Left kidney (tissue), 2 donors: ENCODE data around the gene BATF2. TPM values are rescaled to one million over a fixed set of nuclear protein-coding genes. Genes with fewer than 3 reads are reported as not detected.
"Not testable (repeated sequence)": the region's sequence is repeated elsewhere in the genome, so short reads cannot be mapped to it uniquely, and the experiment has no call there.

Experiments used
- DNase-seq: peaks from one replicate; pipeline ENCODE4 v3.0.0-alpha.2; 2013
- polyA plus RNA-seq: library from polyadenylated mRNA; unstranded; fragments of 120-200 nt; gene quantifications from one replicate; pipeline ENCODE4 v1.2.1, GENCODE V29; 2013; ENCODE audit not compliant: insufficient read length

Gene BATF2
- polyA plus RNA-seq, 1 donor: 3.2 TPM

DNA sequence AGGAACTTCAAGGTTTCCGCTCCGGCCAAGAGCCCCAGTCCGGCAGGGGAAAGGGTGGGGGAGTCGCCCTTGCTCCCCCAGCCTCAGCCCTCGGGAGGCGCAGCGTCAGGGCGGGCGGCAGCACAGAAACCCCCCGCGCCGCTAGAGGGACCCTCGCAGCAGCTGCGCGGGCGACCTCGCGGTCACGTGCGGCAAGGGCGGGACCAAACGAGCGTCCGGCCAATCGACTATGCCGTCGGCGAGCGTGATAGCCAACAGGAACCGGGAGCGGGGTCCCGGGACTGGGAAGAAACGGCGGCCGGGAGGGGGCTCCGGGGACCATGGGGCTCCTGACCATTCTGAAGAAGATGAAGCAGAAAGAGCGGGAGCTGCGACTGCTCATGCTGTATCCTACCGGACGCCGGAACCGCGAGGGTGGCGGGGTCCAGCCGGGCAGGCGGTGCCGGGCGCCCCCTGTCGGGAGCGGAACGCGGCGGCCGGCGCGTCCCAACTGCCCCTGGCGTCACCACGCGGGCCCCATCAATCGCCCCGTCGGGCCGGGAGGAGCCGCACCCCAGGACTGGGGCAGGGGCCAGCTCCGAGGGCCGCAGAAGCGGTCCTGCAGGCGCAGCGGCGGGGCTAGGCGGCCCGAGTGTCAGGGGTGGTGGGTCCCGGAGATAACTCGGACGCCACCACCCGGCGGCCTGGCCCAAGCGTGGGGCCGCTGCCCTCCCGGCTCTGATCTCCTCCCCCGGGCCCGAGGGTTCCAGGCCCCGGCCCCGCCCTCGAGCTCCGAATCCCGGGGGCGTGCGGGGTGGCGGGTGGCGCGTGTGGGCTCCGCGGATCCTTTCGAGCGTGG, 17.3 kb upstream of the BATF2 start, which contains the start of gene ARL2:
Gene ARL2, plus strand, starts transcription at position 273 of the 838 bp plus-strand sequence. Its CDS starts 48 bp downstream, at position 321.
- peak; percentile 92 for DNase-seq

GRCh38 chr11:65013130-65013887, 16.5 kb upstream of the BATF2 start:
- DNase-seq: peak; percentile 90

GRCh38 chr11:65008873-65009272, 12.1 kb upstream of the BATF2 start:
- no peak for DNase-seq

GRCh38 chr11:65008016-65008415, 11.2 kb upstream of the BATF2 start:
- DNase-seq: no peak

DNA sequence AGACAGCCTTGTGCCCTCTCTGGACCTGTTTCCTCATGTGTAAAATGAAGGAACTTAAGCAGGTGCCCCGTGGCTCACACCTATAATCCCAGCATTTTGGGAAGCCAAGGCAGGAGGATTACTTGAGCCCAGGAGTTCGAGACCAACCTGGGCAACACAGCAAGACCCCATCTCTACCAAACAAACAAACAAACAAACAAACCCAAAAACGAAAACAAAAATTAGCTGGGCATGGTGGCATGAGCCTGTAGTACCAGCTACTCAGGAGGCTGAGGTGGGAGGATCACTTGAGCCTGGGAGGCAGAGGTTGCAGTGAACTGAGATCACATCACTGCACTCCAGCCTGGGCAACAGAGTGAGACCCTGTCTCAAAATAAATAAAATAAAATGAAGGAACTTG, 7.2 kb upstream of the BATF2 start:
- DNase-seq: not testable (repeated sequence)

GRCh38 chr11:65003282-65003681, 6.5 kb upstream of the BATF2 start:
- no peak for DNase-seq

- no peak for DNase-seq
These were observed 5.9 kb upstream of the BATF2 start for GRCh38 chr11:65002706-65003105.

DNA sequence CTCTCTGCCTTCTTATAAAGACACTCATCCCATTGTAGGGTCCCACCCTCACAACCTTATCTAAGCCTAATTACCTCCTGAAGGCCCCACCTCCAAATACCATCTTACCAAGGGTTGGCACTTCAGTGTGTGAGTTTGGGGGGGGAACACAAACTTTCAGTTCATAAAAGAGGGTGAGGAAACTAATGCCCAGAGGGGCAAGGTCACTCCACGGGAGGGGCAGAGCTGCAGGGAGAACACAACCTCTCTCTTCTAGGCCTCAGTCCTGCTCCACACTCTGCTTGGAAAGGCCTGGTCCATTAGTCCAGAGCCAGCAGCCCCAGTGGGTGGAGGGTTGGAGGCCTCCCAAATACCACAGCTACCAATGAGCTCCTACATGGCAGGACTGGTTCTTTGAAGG, 2.7 kb upstream of the BATF2 start:
- DNase-seq: no peak

DNA sequence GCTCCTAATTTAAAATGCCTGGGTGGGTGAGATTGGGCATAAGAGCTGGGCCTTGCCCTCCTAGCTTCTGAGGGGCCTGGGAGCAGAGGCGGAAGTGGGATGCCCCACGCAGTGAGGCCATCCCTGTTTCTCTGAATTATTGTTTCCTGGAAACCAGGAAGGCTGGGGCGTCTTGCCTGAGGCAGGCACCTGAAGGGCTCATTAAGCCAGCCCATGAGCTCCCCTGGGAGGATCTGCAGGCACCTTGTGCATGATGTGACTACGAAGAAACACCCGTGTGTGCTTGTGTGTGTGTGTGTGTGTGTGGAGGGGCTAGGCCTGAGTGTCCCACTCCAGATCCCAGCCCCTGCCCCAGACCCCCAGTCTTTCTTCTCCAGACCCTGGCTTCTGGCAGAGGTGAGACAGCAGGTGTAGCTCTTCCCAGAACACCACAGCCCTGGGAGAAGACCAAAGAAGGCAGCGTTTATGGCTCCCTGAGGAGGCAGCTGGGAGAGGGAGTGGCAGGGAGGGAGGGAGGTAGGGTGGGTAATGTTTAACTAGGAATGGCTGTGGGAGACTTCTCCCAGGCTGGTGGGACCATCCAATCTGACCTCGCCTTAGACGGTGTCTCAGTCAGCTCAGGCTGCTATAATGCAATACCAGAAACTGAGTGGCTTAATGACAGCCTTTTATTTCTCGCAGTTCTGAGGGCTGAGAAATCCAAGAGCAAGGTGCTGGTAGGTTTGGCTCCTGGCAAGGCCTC, 2.1 kb upstream of the BATF2 start:
- DNase-seq: no peak

DNA sequence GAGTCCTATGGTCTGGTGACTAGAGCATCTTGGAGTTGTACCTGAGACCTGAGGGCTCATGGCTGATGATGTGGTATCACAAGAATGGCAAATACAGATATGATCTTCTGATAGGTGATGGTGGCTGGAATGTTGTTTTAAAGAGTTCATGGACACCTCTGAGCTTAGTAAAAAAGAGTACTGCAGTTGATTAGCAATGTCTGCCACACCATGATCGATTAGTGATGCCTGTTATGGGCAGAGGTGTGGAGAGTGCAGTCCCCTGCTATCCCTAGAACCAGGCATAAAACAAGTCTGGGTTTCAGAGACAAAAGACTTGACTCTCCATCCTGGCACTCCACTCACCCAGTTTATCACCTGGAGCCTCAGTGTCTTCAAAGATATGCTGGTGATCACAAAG, 1.4 kb upstream of the BATF2 start:
- no peak for DNase-seq

- DNase-seq: no peak
These were observed 453 bp downstream of the BATF2 start for GRCh38 chr11:64996327-64996709.

- DNase-seq: no peak
These were observed 2.5 kb downstream of the BATF2 start for GRCh38 chr11:64994318-64994717.

GRCh38 chr11:64990222-64990923, 6.4 kb downstream of the BATF2 start:
- DNase-seq: no peak

- no peak for DNase-seq
These were observed 7.4 kb downstream of the BATF2 start for GRCh38 chr11:64989416-64989815.

DNA sequence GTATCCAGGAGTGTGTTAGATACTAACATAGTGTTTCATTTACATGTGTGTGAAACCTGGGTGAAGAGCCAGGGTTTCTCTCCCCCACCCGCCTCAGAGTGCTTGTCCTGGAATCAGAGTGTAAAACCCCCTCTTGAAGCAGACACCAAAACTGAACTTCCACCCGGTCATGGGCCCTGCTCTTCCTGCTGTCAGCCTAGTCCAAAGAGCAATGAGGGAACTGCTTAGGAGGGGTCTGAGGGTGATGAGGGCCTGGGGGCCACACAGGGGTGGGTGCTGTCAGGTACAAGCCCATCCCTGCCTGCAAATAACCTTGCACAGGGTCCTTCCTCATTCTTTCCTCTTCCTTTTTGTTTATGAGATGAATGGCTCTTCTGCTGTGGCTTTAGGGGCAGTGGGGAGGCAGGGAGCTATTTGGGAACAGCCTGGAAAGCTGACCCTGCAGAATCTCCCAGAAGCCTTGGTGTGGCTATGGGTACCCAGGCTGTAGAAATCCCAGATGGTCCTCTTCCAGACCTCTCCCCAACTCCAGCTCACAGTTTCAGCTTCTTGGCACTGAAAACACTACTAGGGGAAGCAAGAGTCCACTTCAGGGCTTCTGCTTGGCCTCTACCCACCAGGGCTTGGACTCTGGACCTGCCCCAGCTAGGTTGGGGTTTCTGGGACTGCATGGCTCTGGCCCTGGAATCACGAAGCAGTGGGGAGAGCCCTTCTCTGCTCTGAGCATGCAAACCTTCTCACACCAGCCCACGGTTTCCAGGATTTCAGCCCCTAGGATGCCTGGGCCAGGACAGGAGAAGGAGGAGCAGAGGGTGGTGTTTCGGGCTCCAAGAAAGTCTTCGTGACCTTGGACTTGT, 8.5 kb downstream of the BATF2 start:
- no peak for DNase-seq

DNA sequence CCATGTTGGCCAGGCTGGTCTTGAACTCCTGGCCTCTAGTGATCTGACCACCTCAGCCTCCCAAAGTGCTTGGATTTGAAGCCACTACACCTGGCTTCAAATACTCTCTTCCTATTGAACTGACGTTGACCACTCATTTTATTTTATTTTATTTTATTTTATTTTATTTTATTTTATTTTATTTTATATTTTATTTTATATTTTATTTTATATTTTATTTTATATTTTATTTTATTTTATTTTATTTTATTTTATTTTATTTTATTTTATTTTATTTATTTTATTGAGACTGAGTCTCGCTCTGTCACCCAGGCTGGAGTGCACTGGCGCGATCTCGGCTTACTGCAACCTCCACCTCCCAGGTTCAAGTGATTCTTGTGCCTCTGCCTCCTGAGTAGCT, 13.4 kb downstream of the BATF2 start:
- not testable (repeated sequence) for DNase-seq

DNA sequence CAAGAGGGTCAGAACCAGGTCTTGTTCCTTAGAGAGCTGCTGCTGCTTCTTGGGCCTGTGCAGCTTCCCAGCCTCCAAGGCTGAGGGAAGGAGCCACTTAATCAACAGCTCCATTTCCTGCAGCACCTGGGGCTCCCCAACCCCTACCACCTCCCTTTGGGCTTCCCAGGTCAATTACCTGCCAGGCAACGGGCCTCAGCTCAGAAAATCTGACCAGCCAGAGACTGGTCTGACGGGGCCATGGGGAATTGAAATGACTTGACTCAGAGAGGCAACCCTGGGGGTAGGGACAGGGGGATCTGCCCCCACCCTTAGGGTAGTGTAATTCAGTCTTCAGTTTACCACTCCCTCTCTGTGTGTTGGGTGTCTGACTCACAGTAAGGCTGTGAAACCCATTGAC, 20.1 kb downstream of the BATF2 start:
- DNase-seq: no peak

GRCh38 chr11:64974124-64974523, 22.6 kb downstream of the BATF2 start:
- no peak for DNase-seq

GRCh38 chr11:64971421-64972233, 25.1 kb downstream of the BATF2 start, which contains the start of gene MAJIN:
Gene MAJIN (minus strand): TSS chr11:64972108. CDS start chr11:64959405, 12,703 bp downstream.
- peak; percentile 86 for DNase-seq

DNA sequence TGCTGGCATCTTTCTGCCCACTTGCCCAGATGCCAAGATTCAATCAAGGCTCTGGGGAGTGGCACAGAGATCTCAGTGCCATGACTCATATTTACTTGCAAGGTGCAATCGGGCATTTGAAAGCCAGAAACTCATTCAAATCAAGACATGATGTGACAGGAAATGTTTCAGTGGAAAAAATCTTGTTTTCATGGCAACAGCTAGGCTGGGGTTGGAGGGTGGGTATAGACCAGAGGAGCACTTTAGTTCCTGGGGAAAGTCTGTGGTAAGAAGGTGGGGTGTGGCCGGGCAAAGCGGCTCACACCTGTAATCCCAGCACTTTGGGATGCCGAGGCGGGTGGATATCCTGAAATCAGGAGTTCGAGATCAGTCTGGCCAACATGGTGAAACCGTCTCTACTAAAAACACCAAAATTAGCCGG, 26.0 kb downstream of the BATF2 start:
- no peak for DNase-seq
